ENCODE measurements around the gene DOCK1. TPM values are rescaled to one million over a fixed set of nuclear protein-coding genes. Genes with fewer than 3 reads are reported as not detected.

DOCK1 gene
- total and polyA plus RNA-seq, 2 donors (not counting 1 experiment from before 2014, with no cell fraction given) = 20.5 to 91.0 TPM

- H3K9ac ChIP-seq (ENCODE audit: insufficient read depth, low read length) = no peak overlapping the region
- peak in 1 of 2 donors; percentile 17 for DNase-seq (ENCODE audit: low read depth in 2 of 2)
- no peak for TF ChIP-seq CTCF (conservative IDR thresholded peaks at IDR 0.05 in 1 of 2, IDR thresholded peaks at IDR 0.05 in 1 of 2; ENCODE audit: low read depth in 1 of 2, low read length in 2 of 2)
- TF ChIP-seq EZH2 (IDR thresholded peaks at IDR 0.05; ENCODE audit: low read length, missing control alignments) = no peak
- no peak overlapping the region for H2AFZ ChIP-seq (ENCODE audit: low read length)
- no peak overlapping the region for H3K4me2 ChIP-seq (ENCODE audit: extremely low read depth, insufficient read depth, low read length)
- H3K36me3 ChIP-seq (ENCODE audit: control insufficient read depth, insufficient read depth, low read length) = no peaks in the 10 kb centered on the region
- H3K4me3 ChIP-seq (replicated peaks in 1 of 4; ENCODE audit: control extremely low read depth in 1 of 4, insufficient read depth in 1 of 4, low read depth in 3 of 4, low read length in 4 of 4) = no peak overlapping the region
- no peaks in the 10 kb centered on the region for H3K9me3 ChIP-seq (ENCODE audit: control insufficient read depth, insufficient read depth, low read depth, low read length)
- no peaks in the 10 kb centered on the region for H3K4me1 ChIP-seq (ENCODE audit: control insufficient read depth, extremely low read depth, insufficient read depth, low read length)
- H3K27me3 ChIP-seq (ENCODE audit: control insufficient read depth, insufficient read depth, low read length) = no peaks in the 10 kb centered on the region
- no peak overlapping the region for H3K27ac ChIP-seq (ENCODE audit: insufficient read depth, low read length)
- H3K79me2 ChIP-seq (ENCODE audit: control insufficient read depth, insufficient read depth, low read length) = no peaks in the 10 kb centered on the region
- no peaks in the 10 kb centered on the region for H4K20me1 ChIP-seq (ENCODE audit: control insufficient read depth, extremely low read depth, insufficient read depth, low read length)
These were observed 311.0 kb downstream of the DOCK1 start for GRCh38 chr10:127216274-127216673.

- H3K4me1 ChIP-seq (ENCODE audit: control insufficient read depth, extremely low read depth, insufficient read depth, low read length) = no peaks in the 10 kb centered on the region
- H2AFZ ChIP-seq (ENCODE audit: low read length) = no peak overlapping the region
- no peak overlapping the region for H3K4me3 ChIP-seq (replicated peaks in 1 of 4; ENCODE audit: control extremely low read depth in 1 of 4, insufficient read depth in 1 of 4, low read depth in 3 of 4, low read length in 4 of 4)
- H3K27me3 ChIP-seq (ENCODE audit: control insufficient read depth, insufficient read depth, low read length) = no peaks in the 10 kb centered on the region
- H3K27ac ChIP-seq (ENCODE audit: insufficient read depth, low read length) = no peak overlapping the region
- H3K36me3 ChIP-seq (ENCODE audit: control insufficient read depth, insufficient read depth, low read length) = no peaks in the 10 kb centered on the region
- no peak overlapping the region for H3K9ac ChIP-seq (ENCODE audit: insufficient read depth, low read length)
- peak; percentile 26 to 34 for DNase-seq (ENCODE audit: low read depth in 2 of 2)
- no peaks in the 10 kb centered on the region for H4K20me1 ChIP-seq (ENCODE audit: control insufficient read depth, extremely low read depth, insufficient read depth, low read length)
- no peaks in the 10 kb centered on the region for H3K9me3 ChIP-seq (ENCODE audit: control insufficient read depth, insufficient read depth, low read depth, low read length)
- H3K4me2 ChIP-seq (ENCODE audit: extremely low read depth, insufficient read depth, low read length) = no peak overlapping the region
- H3K79me2 ChIP-seq (ENCODE audit: control insufficient read depth, insufficient read depth, low read length) = no peaks in the 10 kb centered on the region
- TF ChIP-seq EZH2 (IDR thresholded peaks at IDR 0.05; ENCODE audit: low read length, missing control alignments) (no peak), CTCF (conservative IDR thresholded peaks at IDR 0.05 in 1 of 2, IDR thresholded peaks at IDR 0.05 in 1 of 2; ENCODE audit: low read depth in 1 of 2, low read length in 2 of 2) (no peak)
These were observed 311.6 kb downstream of the DOCK1 start for GRCh38 chr10:127216786-127217185.

- Histone ChIP-seq H3K27ac (ENCODE audit: insufficient read depth, low read length) (no peak overlapping the region), H3K36me3 (ENCODE audit: control insufficient read depth, insufficient read depth, low read length) (no peaks in the 10 kb centered on the region), H3K4me1 (ENCODE audit: control insufficient read depth, extremely low read depth, insufficient read depth, low read length) (no peaks in the 10 kb centered on the region), H3K9ac (ENCODE audit: insufficient read depth, low read length) (no peak overlapping the region), H3K4me2 (ENCODE audit: extremely low read depth, insufficient read depth, low read length) (no peak overlapping the region), H3K79me2 (ENCODE audit: control insufficient read depth, insufficient read depth, low read length) (no peaks in the 10 kb centered on the region), H2AFZ (ENCODE audit: low read length) (no peak overlapping the region), H3K27me3 (ENCODE audit: control insufficient read depth, insufficient read depth, low read length) (no peaks in the 10 kb centered on the region), H3K4me3 (replicated peaks in 1 of 4; ENCODE audit: control extremely low read depth in 1 of 4, insufficient read depth in 1 of 4, low read depth in 3 of 4, low read length in 4 of 4) (no peak overlapping the region), H4K20me1 (ENCODE audit: control insufficient read depth, extremely low read depth, insufficient read depth, low read length) (no peaks in the 10 kb centered on the region), H3K9me3 (ENCODE audit: control insufficient read depth, insufficient read depth, low read depth, low read length) (no peaks in the 10 kb centered on the region)
- TF ChIP-seq EZH2 (IDR thresholded peaks at IDR 0.05; ENCODE audit: low read length, missing control alignments) (no peak), CTCF (conservative IDR thresholded peaks at IDR 0.05 in 1 of 2, IDR thresholded peaks at IDR 0.05 in 1 of 2; ENCODE audit: low read depth in 1 of 2, low read length in 2 of 2) (no peak)
- DNase-seq (ENCODE audit: low read depth in 2 of 2) = no peak
These were observed 313.4 kb downstream of the DOCK1 start for GRCh38 chr10:127218658-127219057.

Data from fibroblast of lung (primary cell).